Nephron progenitor cell (in vitro differentiated cells): ENCODE data around the gene CAMK1D.

ENCODE experiments used
- DNase-seq: peaks from one replicate; pipeline ENCODE4 v3.0.0; 2021
- H3K27ac Mint-ChIP-seq: 2 replicates; pipeline ENCODE4 v1.8.0; 2021; ENCODE audit warnings: mild to moderate bottlenecking, moderate library complexity, mixed read lengths
- H3K27me3 Mint-ChIP-seq: 2 replicates; pipeline ENCODE4 v1.8.0; 2021; ENCODE audit warnings: mild to moderate bottlenecking, low read depth, mixed read lengths; ENCODE audit not compliant: poor library complexity
- H3K36me3 Mint-ChIP-seq: 2 replicates; pipeline ENCODE4 v1.8.0; 2021; ENCODE audit warnings: low read depth, mixed read lengths
- H3K4me1 Mint-ChIP-seq: 2 replicates; pipeline ENCODE4 v1.8.0; 2021; ENCODE audit warnings: mixed read lengths
- H3K4me3 Mint-ChIP-seq: 2 replicates; pipeline ENCODE4 v1.8.0; 2021; ENCODE audit warnings: mild to moderate bottlenecking, moderate library complexity, mixed read lengths
- H3K9me3 Mint-ChIP-seq: 2 replicates; pipeline ENCODE4 v1.8.0; 2021; ENCODE audit warnings: mild to moderate bottlenecking, moderate library complexity, mixed read lengths
- CTCF ChIP-seq: fragments of 200-600 bp; sonication (generic); IDR thresholded peaks from 2 replicates; pipeline ENCODE4 v1.5.0; 2021; ENCODE audit warnings: antibody characterized with exemption

Gene CAMK1D

GRCh38 chr10:12414278-12414989 lies 65.1 kb downstream of the CAMK1D start:
- TF ChIP-seq CTCF, result no peak
- no peaks in the 10 kb centered on the region for H3K27me3 Mint-ChIP-seq
- no peak overlapping the region for H3K4me3 Mint-ChIP-seq
- no peaks in the 10 kb centered on the region for H3K36me3 Mint-ChIP-seq
- peaks cover 5% of the 10 kb centered on the region for H3K9me3 Mint-ChIP-seq
- H3K27ac Mint-ChIP-seq, result no peak overlapping the region
- no peak for DNase-seq
- no peaks in the 10 kb centered on the region for H3K4me1 Mint-ChIP-seq

- no peak for DNase-seq
- Mint-ChIP-seq H3K4me1 (no peaks in the 10 kb centered on the region), H3K4me3 (no peak overlapping the region), H3K27me3 (no peaks in the 10 kb centered on the region), H3K27ac (no peak overlapping the region), H3K9me3 (peaks cover 5% of the 10 kb centered on the region), H3K36me3 (no peaks in the 10 kb centered on the region)
- TF ChIP-seq CTCF, result no peak
Observed at GRCh38 chr10:12416344-12417050, 67.2 kb downstream of the CAMK1D start.

GRCh38 chr10:12417331-12417730 lies 68.0 kb downstream of the CAMK1D start:
- TF ChIP-seq CTCF, result no peak
- Mint-ChIP-seq H3K36me3 (no peaks in the 10 kb centered on the region), H3K9me3 (peaks cover 5% of the 10 kb centered on the region), H3K4me3 (no peak overlapping the region), H3K27ac (no peak overlapping the region), H3K4me1 (no peaks in the 10 kb centered on the region), H3K27me3 (no peaks in the 10 kb centered on the region)
- DNase-seq, result no peak

GRCh38 chr10:12418000-12418399 lies 68.7 kb downstream of the CAMK1D start:
- Mint-ChIP-seq H3K36me3 (no peaks in the 10 kb centered on the region), H3K9me3 (peaks cover 5% of the 10 kb centered on the region), H3K27ac (no peak overlapping the region), H3K27me3 (no peaks in the 10 kb centered on the region), H3K4me3 (no peak overlapping the region), H3K4me1 (no peaks in the 10 kb centered on the region)
- no peak for TF ChIP-seq CTCF
- no peak for DNase-seq

DNA sequence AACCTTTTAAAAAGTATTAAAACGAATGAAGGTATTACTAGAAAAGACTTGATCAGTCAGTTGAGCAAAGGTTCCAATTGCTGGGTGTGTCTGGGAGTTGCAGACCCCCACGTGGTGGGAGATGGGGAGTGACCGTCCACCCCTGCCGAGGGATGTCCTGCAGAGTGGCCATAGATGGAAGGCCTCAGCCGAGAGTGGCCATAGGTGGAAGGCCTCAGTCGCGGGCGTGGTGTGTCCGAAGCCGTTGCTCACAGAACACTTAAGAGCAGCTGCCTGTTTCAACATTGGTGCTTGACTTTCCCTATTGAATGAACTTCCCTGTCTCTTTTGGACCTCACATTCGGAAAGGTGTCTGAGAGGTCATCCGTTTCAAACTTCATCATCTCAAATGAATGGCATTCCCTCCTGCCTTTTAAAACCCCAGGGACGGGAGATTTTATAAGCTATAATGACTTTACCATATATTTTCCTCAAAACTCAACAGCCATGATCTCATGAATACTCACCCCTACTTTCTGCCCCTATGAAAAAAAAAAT lies 69.4 kb downstream of the CAMK1D start:
- Mint-ChIP-seq H3K4me3 (no peak overlapping the region), H3K9me3 (no peaks in the 10 kb centered on the region), H3K4me1 (no peaks in the 10 kb centered on the region), H3K27ac (no peak overlapping the region), H3K36me3 (no peaks in the 10 kb centered on the region), H3K27me3 (no peaks in the 10 kb centered on the region)
- DNase-seq, result no peak
- no peak for TF ChIP-seq CTCF
